OCI-LY7 (cell line): ENCODE measurements around the gene MYRFL. TPM values are rescaled to one million over a fixed set of nuclear protein-coding genes. Genes with fewer than 3 reads are reported as not detected.

Source experiments
- BruUV-seq: library from RNA; stranded (reverse); fragments of 400-500 nt; replicated peaks from 2 replicates; lab custom pipeline; 2021; lab: Mats Ljungman, UMichigan
- CTCF ChIA-PET: fragments of 300-600 bp; sonication (Branson Sonifier 250); formaldehyde crosslinking; loops from one replicate; lab custom pipeline; 2022; ENCODE audit warnings: antibody characterized with exemption; ENCODE audit not compliant: unreplicated experiment; lab: Charles Lee
- POLR2A ChIA-PET: fragments of 300-600 bp; sonication (Branson Sonifier 250); formaldehyde crosslinking; loops from one replicate; lab custom pipeline; 2022; ENCODE audit warnings: antibody characterized with exemption; lab: Charles Lee
- DNase-seq: peaks from one replicate; pipeline ENCODE4 v3.0.0-alpha.2; 2015; ENCODE audit warnings: low spot score
- H2AFZ ChIP-seq: fragments of 200-600 bp; sonication (generic), shearing (Covaris generic); 2 replicates; pipeline ENCODE4 v1.6.1; 2014; ENCODE audit warnings: mild to moderate bottlenecking, antibody characterized with exemption, low read length, moderate library complexity
- H3K27ac ChIP-seq: fragments of 200-600 bp; sonication (generic); 2 replicates; pipeline ENCODE4 v1.5.1; 2014; ENCODE audit warnings: mixed run types, low read depth, mild to moderate bottlenecking, moderate library complexity, low read length, inconsistent platforms; ENCODE audit not compliant: poor library complexity, severe bottlenecking
- H3K36me3 ChIP-seq: fragments of 200-600 bp; sonication (generic); 2 replicates; pipeline ENCODE4 v1.6.1; 2014; ENCODE audit warnings: mild to moderate bottlenecking, antibody characterized with exemption, low read length, moderate library complexity, mixed read lengths; ENCODE audit not compliant: insufficient read depth
- H3K4me1 ChIP-seq: fragments of 200-600 bp; sonication (generic); 2 replicates; pipeline ENCODE4 v1.5.1; 2014; ENCODE audit warnings: mild to moderate bottlenecking, low read length; ENCODE audit not compliant: insufficient read depth, poor library complexity, severe bottlenecking
- H3K4me2 ChIP-seq: fragments of 200-600 bp; sonication (generic); 2 replicates; pipeline ENCODE4 v1.6.1; 2014; ENCODE audit warnings: mild to moderate bottlenecking, low read length
- H3K4me3 ChIP-seq: fragments of 200-600 bp; sonication (generic); 2 replicates; pipeline ENCODE4 v1.5.1; 2014; ENCODE audit warnings: mild to moderate bottlenecking, low read depth, low read length; ENCODE audit not compliant: poor library complexity, severe bottlenecking
- H3K79me2 ChIP-seq: fragments of 200-600 bp; sonication (generic); 2 replicates; pipeline ENCODE4 v1.6.1; 2016; ENCODE audit warnings: low read depth, mild to moderate bottlenecking, low read length, moderate library complexity, mixed read lengths; ENCODE audit not compliant: insufficient read depth
- H3K9me2 ChIP-seq: fragments of 200-600 bp; sonication (generic); 2 replicates; pipeline ENCODE4 v1.6.1; 2016; ENCODE audit warnings: mild to moderate bottlenecking, low read length, mixed read lengths; ENCODE audit not compliant: insufficient read depth
- H3K9me3 ChIP-seq: fragments of 200-600 bp; sonication (generic); 2 replicates; pipeline ENCODE4 v1.6.1; 2014; ENCODE audit warnings: mild to moderate bottlenecking, mixed run types, low read length, mixed read lengths
- H4K20me1 ChIP-seq: fragments of 200-600 bp; sonication (generic); 2 replicates; pipeline ENCODE4 v1.6.1; 2014; ENCODE audit warnings: mild to moderate bottlenecking, antibody characterized with exemption, low read length, moderate library complexity, mixed read lengths; ENCODE audit not compliant: insufficient read depth
- CTCF ChIP-seq: fragments of 200-600 bp; sonication (generic); conservative IDR thresholded peaks from 2 replicates; pipeline ENCODE4 v1.5.1; 2014; ENCODE audit warnings: mild to moderate bottlenecking, antibody characterized with exemption, low read length, moderate library complexity, mixed read lengths
- EZH2phosphoT487 ChIP-seq: fragments of 200-600 bp; sonication (generic); IDR thresholded peaks from 2 replicates; pipeline ENCODE4 v1.6.1; 2018; ENCODE audit warnings: low read depth, borderline replicate concordance, mild to moderate bottlenecking, mixed run types, antibody characterized with exemption, low read length, moderate library complexity, mixed read lengths
- intact Hi-C: fragments of 100-400 bp; cut with micrococcal nuclease; formaldehyde crosslinking; loops from one replicate; pipeline ENCODE4 v1.10.0; 2022; ENCODE audit not compliant: unreplicated experiment
- total RNA-seq, 2 experiments: library from RNA; depleted of rRNA in 1 of 2; stranded (reverse); fragments of >200 nt in 1 of 2; shearing (Covaris generic) in 1 of 2; gene quantifications; 2 replicates each; pipeline ENCODE4 v1.2.3, GENCODE V29; 2014 to 2022

The MYRFL gene
- total RNA-seq, 2 experiments from 2014 or later, result 0.41 TPM; not detected in 1

GRCh38 chr12:69921831-69922230 lies 96.8 kb downstream of the MYRFL start:
- POLR2A ChIA-PET, result no interaction called here
- BruUV-seq, result no TSS peak
- Histone ChIP-seq H3K9me2 (no peaks in the 10 kb centered on the region), H4K20me1 (no peaks in the 10 kb centered on the region), H3K36me3 (no peaks in the 10 kb centered on the region), H3K4me3 (no peak overlapping the region), H2AFZ (no peak overlapping the region), H3K4me2 (no peak overlapping the region), H3K4me1 (peaks cover 13% of the 10 kb centered on the region), H3K9me3 (no peaks in the 10 kb centered on the region), H3K27ac (no peak overlapping the region), H3K79me2 (no peaks in the 10 kb centered on the region)
- CTCF ChIA-PET, result no interaction called here
- intact Hi-C loops, result no loop called here
- DNase-seq, result no peak
- TF ChIP-seq CTCF, result no peak
- TF ChIP-seq EZH2phosphoT487, result no peak

- ChIA-PET POLR2A (interaction anchor here (0.6 to 1.5 kb wide), 7 partner anchors 9 to 598 kb away, joined by 3 to 8 read pairs (median 4); no protein-coding TSS in a partner anchor), CTCF (no interaction called here)
- Histone ChIP-seq H3K79me2 (no peaks in the 10 kb centered on the region), H3K4me3 (no peak overlapping the region), H3K9me3 (no peaks in the 10 kb centered on the region), H3K36me3 (no peaks in the 10 kb centered on the region), H3K4me2 (no peak overlapping the region), H3K4me1 (peaks cover 21% of the 10 kb centered on the region), H2AFZ (no peak overlapping the region), H4K20me1 (no peaks in the 10 kb centered on the region), H3K27ac (no peak overlapping the region), H3K9me2 (no peaks in the 10 kb centered on the region)
- TF ChIP-seq CTCF (no peak), EZH2phosphoT487 (no peak)
- DNase-seq, result no peak
- intact Hi-C loops, result no loop called here
- BruUV-seq, result no TSS peak
These were observed 98.0 kb downstream of the MYRFL start for GRCh38 chr12:69922999-69923398.

- no TSS peak for BruUV-seq
- CTCF ChIA-PET, result no interaction called here
These were observed 100.3 kb downstream of the MYRFL start for GRCh38 chr12:69925291-69925690.

More at GRCh38 chr12:69925291-69925690, 100.3 kb downstream of the MYRFL start:
- H3K4me2 ChIP-seq, result no peak overlapping the region
- no peak overlapping the region for H3K4me3 ChIP-seq
- intact Hi-C loops, result no loop called here
- TF ChIP-seq EZH2phosphoT487 (no peak), CTCF (no peak)
- no peaks in the 10 kb centered on the region for H4K20me1 ChIP-seq
- no peaks in the 10 kb centered on the region for H3K9me2 ChIP-seq
- POLR2A ChIA-PET, result no interaction called here
- no peak overlapping the region for H3K27ac ChIP-seq
- H3K36me3 ChIP-seq, result no peaks in the 10 kb centered on the region
- no peaks in the 10 kb centered on the region for H3K79me2 ChIP-seq
- DNase-seq, result no peak
- H3K4me1 ChIP-seq, result peaks cover 22% of the 10 kb centered on the region
- peak overlapping the region; percentile 17; the same call in 1 of the 2 replicates for H2AFZ ChIP-seq
- H3K9me3 ChIP-seq, result no peaks in the 10 kb centered on the region
